Nephron (organoid): ENCODE results near the gene FAAH2.

Experiments
- H3K27ac Mint-ChIP-seq, 3 experiments: 2 replicates each; pipeline ENCODE4 v1.8.0; 2020; ENCODE audit warnings: mixed read lengths in 3 of 3, mild to moderate bottlenecking in 2 of 3, moderate library complexity in 1 of 3
- H3K27me3 Mint-ChIP-seq: 2 replicates; pipeline ENCODE4 v1.8.0; 2021; ENCODE audit warnings: low read depth, mild to moderate bottlenecking, moderate library complexity, mixed read lengths
- H3K36me3 Mint-ChIP-seq: 2 replicates; pipeline ENCODE4 v1.8.0; 2020; ENCODE audit warnings: low read depth, mixed read lengths
- H3K4me1 Mint-ChIP-seq: 2 replicates; pipeline ENCODE4 v1.8.0; 2020; ENCODE audit warnings: mixed read lengths
- H3K4me3 Mint-ChIP-seq, 3 experiments: 2 replicates each; pipeline ENCODE4 v1.8.0; 2020; ENCODE audit warnings: mild to moderate bottlenecking in 3 of 3, mixed read lengths in 3 of 3, moderate library complexity in 2 of 3
- H3K9me3 Mint-ChIP-seq: 2 replicates; pipeline ENCODE4 v1.8.0; 2020; ENCODE audit warnings: mixed read lengths
- TF ChIP-seq, protein P1 (sequence below), 3 experiments: fragments of 200-600 bp; sonication (generic); IDR thresholded peaks; one replicate each; pipeline ENCODE4 v1.5.0; 2021; ENCODE audit warnings: antibody characterized with exemption in 3 of 3; ENCODE audit not compliant: unreplicated experiment in 3 of 3

Gene FAAH2

GRCh38 chrX:57528670-57529255 lies 242.3 kb downstream of the FAAH2 start:
- TF ChIP-seq, protein P1, sequence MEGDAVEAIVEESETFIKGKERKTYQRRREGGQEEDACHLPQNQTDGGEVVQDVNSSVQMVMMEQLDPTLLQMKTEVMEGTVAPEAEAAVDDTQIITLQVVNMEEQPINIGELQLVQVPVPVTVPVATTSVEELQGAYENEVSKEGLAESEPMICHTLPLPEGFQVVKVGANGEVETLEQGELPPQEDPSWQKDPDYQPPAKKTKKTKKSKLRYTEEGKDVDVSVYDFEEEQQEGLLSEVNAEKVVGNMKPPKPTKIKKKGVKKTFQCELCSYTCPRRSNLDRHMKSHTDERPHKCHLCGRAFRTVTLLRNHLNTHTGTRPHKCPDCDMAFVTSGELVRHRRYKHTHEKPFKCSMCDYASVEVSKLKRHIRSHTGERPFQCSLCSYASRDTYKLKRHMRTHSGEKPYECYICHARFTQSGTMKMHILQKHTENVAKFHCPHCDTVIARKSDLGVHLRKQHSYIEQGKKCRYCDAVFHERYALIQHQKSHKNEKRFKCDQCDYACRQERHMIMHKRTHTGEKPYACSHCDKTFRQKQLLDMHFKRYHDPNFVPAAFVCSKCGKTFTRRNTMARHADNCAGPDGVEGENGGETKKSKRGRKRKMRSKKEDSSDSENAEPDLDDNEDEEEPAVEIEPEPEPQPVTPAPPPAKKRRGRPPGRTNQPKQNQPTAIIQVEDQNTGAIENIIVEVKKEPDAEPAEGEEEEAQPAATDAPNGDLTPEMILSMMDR (IDR thresholded peaks at IDR 0.05; ENCODE audit: unreplicated experiment in 3 of 3), result peak in 1 of 3 experiments; percentile 14
- Mint-ChIP-seq H3K9me3 (peaks cover 33% of the 10 kb centered on the region), H3K4me3 (no peak overlapping the region), H3K36me3 (no peaks in the 10 kb centered on the region), H3K27ac (no peak overlapping the region), H3K27me3 (no peaks in the 10 kb centered on the region), H3K4me1 (no peaks in the 10 kb centered on the region)
